Measurements from ENCODE around the gene GYS2. TPM values are rescaled to one million over a fixed set of nuclear protein-coding genes. Genes with fewer than 3 reads are reported as not detected.
A peak's percentile ranks its signal among the peaks of the same experiment; 100 is the strongest.

The GYS2 gene
- total RNA-seq, 2 experiments from 2014 or later, result 0.22 TPM; not detected in 1

- H3K9me3 ChIP-seq (ENCODE audit: control insufficient read depth in 1 of 2, insufficient read depth in 1 of 2, low read length in 2 of 2), result peaks cover 0 to 16% of the 10 kb centered on the region in 2 experiments
- ChIA-PET POLR2A (interaction anchor here (0.5 to 1.6 kb wide), 7 partner anchors 27 to 389 kb away, joined by 3 to 14 read pairs (median 3); partner anchors contain the start of gene LDHB), CTCF (interaction anchor here (1.5 kb wide), 1 partner anchor 65 kb away, joined by 3 read pairs; no protein-coding TSS in a partner anchor)
- H3K4me1 ChIP-seq (ENCODE audit: insufficient read depth, low read length), result peaks cover 24% of the 10 kb centered on the region
- Mint-ChIP-seq H3K4me3 (peak overlapping the region; percentile 43), H3K4me1 (ENCODE audit: low read depth) (peaks cover 72% of the 10 kb centered on the region), H3K27ac (peak overlapping the region; percentile 84), H3K9me3 (peaks cover 5% of the 10 kb centered on the region), H3K36me3 (ENCODE audit: low read depth) (peaks cover 16% of the 10 kb centered on the region), H3K27me3 (no peaks in the 10 kb centered on the region)
- DNase-seq, result peak in 5 of 14 experiments; percentile 8 to 56 (median 37)
- no peaks in the 10 kb centered on the region for H3K36me3 ChIP-seq (ENCODE audit: insufficient read depth, low read length)
- peak overlapping the region; percentile 62 to 80 for H3K27ac ChIP-seq (ENCODE audit: low read depth in 1 of 2, low read length in 2 of 2)
- H3K27me3 ChIP-seq (ENCODE audit: control insufficient read depth in 1 of 2, insufficient read depth in 2 of 2, low read length in 2 of 2), result no peaks in the 10 kb centered on the region
- intact Hi-C loops (cut with DNase I, micrococcal nuclease), result loop anchor here (2.0 to 5.0 kb wide), 3 partner anchors 41 to 61 kb away; partner anchors contain the start of gene LDHB (in 2 of the 2)
- H3K4me3 ChIP-seq (ENCODE audit: low read length), result no peak overlapping the region
- ATAC-seq (ENCODE audit: poor library complexity), result peak; percentile 69
- no peak for TF ChIP-seq CTCF (IDR thresholded peaks at IDR 0.05)
Observed at GRCh38 chr12:21615431-21615830, 10.8 kb upstream of the GYS2 start.

GRCh38 chr12:21614506-21614905 is 9.9 kb upstream of the GYS2 start:
- H3K4me3 ChIP-seq (ENCODE audit: low read length), result peak overlapping the region; percentile 10
- Mint-ChIP-seq H3K9me3 (peaks cover 2% of the 10 kb centered on the region), H3K4me3 (peak overlapping the region; percentile 43), H3K4me1 (ENCODE audit: low read depth) (peaks cover 66% of the 10 kb centered on the region), H3K36me3 (ENCODE audit: low read depth) (peaks cover 11% of the 10 kb centered on the region), H3K27me3 (no peaks in the 10 kb centered on the region), H3K27ac (peak overlapping the region; percentile 84)
- CTCF ChIA-PET, result no interaction called here
- DNase-seq (peak in 3 of 14 experiments; percentile 41 to 62 (median 45)), ATAC-seq (ENCODE audit: poor library complexity) (peak; percentile 75)
- peaks cover 24% of the 10 kb centered on the region for H3K4me1 ChIP-seq (ENCODE audit: insufficient read depth, low read length)
- H3K9me3 ChIP-seq (ENCODE audit: control insufficient read depth in 1 of 2, insufficient read depth in 1 of 2, low read length in 2 of 2), result peaks cover 0 to 13% of the 10 kb centered on the region in 2 experiments
- TF ChIP-seq CTCF (IDR thresholded peaks at IDR 0.05), result no peak
- no peaks in the 10 kb centered on the region for H3K36me3 ChIP-seq (ENCODE audit: insufficient read depth, low read length)
- peak overlapping the region; percentile 62 to 80 for H3K27ac ChIP-seq (ENCODE audit: low read depth in 1 of 2, low read length in 2 of 2)
- no peaks in the 10 kb centered on the region for H3K27me3 ChIP-seq (ENCODE audit: control insufficient read depth in 1 of 2, insufficient read depth in 2 of 2, low read length in 2 of 2)
- intact Hi-C loops (cut with DNase I, micrococcal nuclease), result loop anchor here in 1 of 2 experiments (2.0 kb wide), 2 partner anchors 42 to 62 kb away; partner anchors contain the start of gene LDHB
- POLR2A ChIA-PET, result interaction anchor here (1.0 to 5.3 kb wide), 3 partner anchors 24 to 66 kb away, joined by 3 to 33 read pairs (median 5); partner anchors contain the start of gene LDHB

- POLR2A ChIA-PET, result interaction anchor here (1.0 to 5.3 kb wide), 8 partner anchors 17 to 77 kb away, joined by 3 to 33 read pairs (median 5); partner anchors contain the start of gene LDHB
- TF ChIP-seq CTCF (IDR thresholded peaks at IDR 0.05), result no peak
- peak overlapping the region; percentile 58 to 61 for H3K27ac ChIP-seq (ENCODE audit: low read depth in 1 of 2, low read length in 2 of 2)
Observed at GRCh38 chr12:21613931-21614330, 9.3 kb upstream of the GYS2 start.

More at GRCh38 chr12:21613931-21614330, 9.3 kb upstream of the GYS2 start:
- ATAC-seq (ENCODE audit: poor library complexity) (no peak), DNase-seq (no peak)
- Mint-ChIP-seq H3K9me3 (peaks cover 2% of the 10 kb centered on the region), H3K4me1 (ENCODE audit: low read depth) (peaks cover 63% of the 10 kb centered on the region), H3K36me3 (ENCODE audit: low read depth) (peaks cover 6% of the 10 kb centered on the region), H3K27me3 (no peaks in the 10 kb centered on the region), H3K4me3 (peak overlapping the region; percentile 43), H3K27ac (peak overlapping the region; percentile 84)
- peaks cover 0 to 11% of the 10 kb centered on the region in 2 experiments for H3K9me3 ChIP-seq (ENCODE audit: control insufficient read depth in 1 of 2, insufficient read depth in 1 of 2, low read length in 2 of 2)
- no peak overlapping the region for H3K4me3 ChIP-seq (ENCODE audit: low read length)
- H3K36me3 ChIP-seq (ENCODE audit: insufficient read depth, low read length), result no peaks in the 10 kb centered on the region
- CTCF ChIA-PET, result interaction anchor here (0.7 kb wide), 1 partner anchor 66 kb away, joined by 3 read pairs; no protein-coding TSS in a partner anchor
- H3K4me1 ChIP-seq (ENCODE audit: insufficient read depth, low read length), result peaks cover 24% of the 10 kb centered on the region
- intact Hi-C loops (cut with DNase I, micrococcal nuclease), result loop anchor here in 1 of 2 experiments (2.0 kb wide), 2 partner anchors 43 to 63 kb away; partner anchors contain the start of gene LDHB
- no peaks in the 10 kb centered on the region for H3K27me3 ChIP-seq (ENCODE audit: control insufficient read depth in 1 of 2, insufficient read depth in 2 of 2, low read length in 2 of 2)

All from CD4-positive, alpha-beta T cell (primary cell).